T-helper 22 cell (primary cell): Measurements from ENCODE around the gene POU3F1.

Experiments
- DNase-seq: peaks from one replicate; pipeline ENCODE4 v3.0.0-alpha.2; 2020; ENCODE audit warnings: low read depth

The POU3F1 gene

GRCh38 chr1:38046333-38046883 lies at the start of gene POU3F1:
POU3F1 (minus strand) TSS chr1:38046793; CDS start chr1:38046743, 50 bp downstream.
- peak; percentile 11 for DNase-seq

DNA sequence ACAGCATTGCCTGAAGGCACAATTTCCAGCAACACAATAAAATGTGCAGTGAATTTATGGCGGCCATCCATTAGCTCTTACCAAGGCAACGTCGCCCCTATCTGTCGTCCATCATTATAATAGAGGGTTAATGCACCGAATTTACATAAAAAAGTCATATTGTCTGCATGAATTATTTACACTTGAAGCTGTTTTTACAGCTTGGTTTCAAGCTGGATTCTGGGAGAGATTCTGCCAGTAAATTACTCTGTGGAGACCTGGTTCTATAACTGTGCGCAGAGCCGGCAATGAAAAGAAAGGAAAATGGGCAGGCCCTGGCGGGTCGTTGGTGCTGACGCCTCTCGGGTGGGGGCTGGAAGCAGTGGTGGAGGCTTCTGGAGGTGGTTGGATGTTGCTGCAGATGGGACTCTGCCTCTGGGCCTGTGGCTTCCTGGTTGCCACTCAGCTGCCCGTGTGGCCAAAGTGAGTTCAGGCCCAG lies 48.9 kb upstream of the POU3F1 start:
- DNase-seq = no peak

DNA sequence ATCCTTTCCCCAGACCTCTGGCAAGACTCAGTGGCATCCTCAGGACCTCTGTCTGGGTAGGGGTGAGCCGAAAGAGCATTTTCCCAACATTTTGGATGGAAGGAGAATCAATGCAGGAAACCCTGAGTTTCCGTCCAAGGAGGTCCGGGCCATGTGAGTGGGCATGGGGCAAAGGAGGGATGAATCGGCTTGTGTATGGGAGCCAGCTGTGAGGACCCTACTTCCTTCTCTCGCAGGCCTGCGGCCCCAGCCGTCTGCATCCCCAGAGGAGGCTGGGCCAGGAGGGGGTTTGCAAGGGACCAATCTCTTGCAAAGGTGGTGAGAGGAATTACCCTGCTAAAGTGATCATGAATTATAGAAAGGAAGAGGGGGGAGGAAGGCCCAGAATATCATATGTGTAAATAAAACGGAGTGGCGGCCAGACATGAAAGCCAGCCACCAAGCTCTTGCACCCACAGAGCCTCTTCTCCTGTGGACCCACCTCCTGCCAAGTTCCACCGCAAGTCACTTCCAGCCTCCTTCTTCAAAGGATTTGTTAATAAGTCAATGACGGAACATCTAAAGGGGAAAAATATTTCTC lies 48.2 kb upstream of the POU3F1 start:
- DNase-seq = no peak

GRCh38 chr1:38093569-38094520 lies 47.3 kb upstream of the POU3F1 start:
- DNase-seq = no peak

- no peak for DNase-seq
Measured at GRCh38 chr1:38092256-38092655, 45.7 kb upstream of the POU3F1 start.

GRCh38 chr1:38090796-38091195 lies 44.2 kb upstream of the POU3F1 start:
- no peak for DNase-seq

- no peak for DNase-seq
Measured at GRCh38 chr1:38089712-38090360, 43.2 kb upstream of the POU3F1 start.

- DNase-seq = no peak
Measured at GRCh38 chr1:38088791-38089190, 42.2 kb upstream of the POU3F1 start.

DNA sequence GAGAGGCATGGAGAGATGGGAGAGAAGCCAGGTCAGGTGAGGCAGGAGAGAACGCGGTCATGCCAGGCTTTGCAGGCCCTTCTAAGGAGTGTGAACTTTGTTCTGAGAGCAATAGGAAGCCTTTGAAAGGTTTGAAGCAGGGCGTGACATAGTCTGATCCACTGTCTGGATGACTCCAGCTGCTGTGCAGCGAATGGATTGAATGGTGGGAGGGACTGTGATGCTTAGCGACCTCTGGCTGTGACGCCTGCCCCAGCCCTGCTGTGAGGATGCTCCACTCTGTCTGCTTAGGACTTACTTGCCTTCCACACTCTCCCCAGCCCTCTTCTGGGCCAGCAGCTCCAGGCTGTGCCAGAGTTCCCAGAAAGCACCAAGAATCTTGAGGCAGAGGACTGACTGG lies 41.8 kb upstream of the POU3F1 start:
- no peak for DNase-seq

GRCh38 chr1:38087676-38088075 lies 41.1 kb upstream of the POU3F1 start:
- no peak for DNase-seq

DNA sequence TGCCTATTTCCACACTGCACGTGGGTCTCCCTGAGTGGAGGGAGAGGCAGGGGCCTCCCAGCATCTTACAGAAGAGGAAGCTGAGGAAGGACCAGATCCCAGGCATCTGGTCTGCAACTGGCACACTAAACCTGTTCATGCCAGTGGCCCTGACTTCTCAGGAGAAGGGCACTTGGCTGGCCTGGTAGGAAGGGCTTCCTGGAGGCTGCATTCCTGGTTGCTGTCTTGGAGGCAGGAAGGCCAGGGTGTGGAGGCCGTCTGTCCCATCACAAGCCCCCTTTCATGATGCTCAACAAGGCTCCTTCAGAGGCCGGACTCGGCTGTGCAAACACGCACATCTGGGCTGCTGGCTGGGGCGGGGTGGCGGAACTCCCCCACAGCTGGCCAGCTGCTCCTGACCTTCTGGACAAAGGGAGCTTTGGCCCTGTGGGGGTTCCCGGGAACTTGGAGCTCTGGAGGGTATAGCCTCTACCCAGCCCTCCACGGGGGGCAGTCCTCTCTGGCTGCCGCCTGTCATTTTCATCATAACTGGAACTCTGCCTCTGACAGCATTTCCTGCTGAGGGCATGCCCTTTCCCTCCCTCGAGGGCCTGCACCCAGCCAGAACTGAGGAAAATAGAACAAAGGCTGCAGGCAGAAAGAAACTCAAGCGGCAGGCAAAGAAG lies 39.2 kb upstream of the POU3F1 start:
- no peak for DNase-seq

DNA sequence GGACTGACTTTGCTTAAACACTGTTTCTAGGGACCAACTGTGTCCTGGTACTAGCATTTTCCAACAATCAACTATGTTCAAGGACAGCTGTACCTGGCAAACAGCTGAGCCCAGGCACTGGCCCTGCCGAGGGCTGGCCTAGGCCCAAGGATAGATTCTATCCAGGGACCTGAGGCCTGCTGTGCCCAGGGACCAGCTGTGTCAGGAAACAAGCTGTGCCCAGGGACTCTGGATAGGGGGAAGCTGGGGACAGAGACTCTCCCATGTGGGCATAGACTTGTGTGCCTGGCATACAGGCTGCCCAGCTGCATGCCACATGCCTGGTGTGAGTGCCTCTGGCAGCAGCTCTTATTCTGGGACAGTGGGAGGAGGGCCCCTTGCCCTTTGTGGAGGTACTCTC lies 38.1 kb upstream of the POU3F1 start:
- no peak for DNase-seq

GRCh38 chr1:38084113-38084512 lies 37.5 kb upstream of the POU3F1 start:
- DNase-seq = no peak

- DNase-seq = no peak
Measured at GRCh38 chr1:38083541-38083940, 36.9 kb upstream of the POU3F1 start.

DNA sequence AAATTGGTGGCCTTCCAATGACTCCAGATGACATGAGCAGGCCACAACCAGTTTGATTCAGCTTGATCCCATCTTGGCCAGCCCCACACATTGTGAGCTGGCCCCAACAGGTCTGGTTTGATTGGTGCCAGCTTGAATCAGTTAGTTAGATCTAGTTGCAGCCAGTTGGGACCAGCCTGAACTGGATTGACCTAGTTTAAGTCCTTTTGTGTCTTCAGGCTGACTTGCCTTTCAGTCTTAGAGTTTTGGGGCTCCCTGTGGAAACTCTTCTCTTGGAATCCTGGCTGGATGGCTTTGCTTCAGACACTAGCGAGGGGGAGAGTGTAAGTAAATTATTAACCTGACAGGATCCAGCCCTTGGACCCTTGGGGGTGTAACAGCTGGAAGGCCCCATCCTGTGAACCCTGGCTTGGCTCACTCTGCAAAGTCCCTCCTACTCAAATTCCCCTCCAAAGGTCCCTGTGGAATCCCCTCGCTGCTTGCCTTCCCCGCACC lies 36.2 kb upstream of the POU3F1 start:
- DNase-seq = no peak

- DNase-seq = no peak
Measured at GRCh38 chr1:38079019-38079418, 32.4 kb upstream of the POU3F1 start.

DNA sequence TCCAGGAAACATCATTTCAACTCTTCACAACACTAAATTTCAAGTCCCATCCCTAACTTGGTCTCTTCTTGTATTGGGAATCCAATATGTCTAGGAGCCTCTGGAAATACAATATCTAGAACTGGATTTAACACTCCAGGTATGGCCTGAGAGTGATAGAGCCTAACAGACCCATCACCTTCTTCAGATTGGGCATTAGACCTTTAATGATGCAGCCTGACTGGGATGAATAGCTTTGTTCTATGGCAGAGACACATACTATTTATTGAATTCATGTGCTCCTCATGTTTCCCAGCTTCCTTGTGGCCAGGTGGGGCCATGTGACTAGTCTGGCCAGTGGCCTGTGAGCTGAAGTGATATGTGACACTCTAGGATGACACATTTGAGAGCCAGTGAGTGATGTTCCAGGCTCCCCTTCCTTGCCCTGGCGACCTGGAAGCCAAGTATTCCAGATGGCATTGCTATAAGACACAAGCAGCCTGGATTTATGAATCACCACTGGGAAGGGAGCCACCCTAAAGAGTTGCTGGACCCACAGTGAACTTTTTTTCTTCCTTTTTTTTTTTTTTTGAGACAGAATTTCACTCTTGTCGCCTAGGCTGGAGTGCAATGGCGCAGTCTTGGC lies 31.0 kb upstream of the POU3F1 start:
- DNase-seq = no peak

DNA sequence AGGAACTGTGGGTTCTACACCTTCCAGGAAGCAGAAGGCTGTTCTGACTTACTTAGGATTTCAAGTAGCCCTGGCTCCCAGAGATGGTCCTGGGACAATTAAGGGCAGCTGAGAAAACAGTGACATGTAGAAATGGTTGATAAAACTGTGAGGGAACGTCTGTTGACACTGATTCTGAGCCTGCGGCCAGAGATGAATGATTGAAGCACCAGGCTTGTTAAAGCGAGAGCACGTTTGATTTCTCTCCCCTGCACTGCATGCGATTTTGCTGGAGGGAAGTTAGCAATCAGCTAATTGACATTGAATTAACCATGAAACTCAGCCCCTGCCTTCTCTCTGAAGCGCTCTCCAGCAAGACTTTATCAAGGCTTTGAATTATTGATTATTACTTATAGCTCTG lies 29.9 kb upstream of the POU3F1 start:
- DNase-seq = no peak

- no peak for DNase-seq
Measured at GRCh38 chr1:38076038-38076437, 29.4 kb upstream of the POU3F1 start.

DNA sequence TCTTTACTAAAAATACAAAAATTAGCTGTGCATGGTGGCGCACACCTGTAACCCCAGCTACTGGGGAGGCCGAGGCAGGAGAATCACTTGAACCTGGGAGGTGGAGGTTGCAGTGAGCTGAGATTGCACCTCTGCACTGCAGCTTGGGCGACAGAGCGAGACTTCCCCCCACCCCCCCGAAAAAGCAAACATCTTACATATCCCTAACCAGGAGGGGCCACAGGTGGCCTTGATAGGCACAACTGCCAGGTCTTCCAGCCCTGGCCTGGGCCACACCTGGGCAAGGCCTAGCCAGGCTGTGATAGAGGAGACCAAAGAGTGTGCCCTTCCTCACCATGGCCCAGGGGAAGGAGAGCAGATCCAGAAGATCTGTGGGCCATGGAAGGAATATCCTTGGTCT lies 28.6 kb upstream of the POU3F1 start:
- DNase-seq = no peak

DNA sequence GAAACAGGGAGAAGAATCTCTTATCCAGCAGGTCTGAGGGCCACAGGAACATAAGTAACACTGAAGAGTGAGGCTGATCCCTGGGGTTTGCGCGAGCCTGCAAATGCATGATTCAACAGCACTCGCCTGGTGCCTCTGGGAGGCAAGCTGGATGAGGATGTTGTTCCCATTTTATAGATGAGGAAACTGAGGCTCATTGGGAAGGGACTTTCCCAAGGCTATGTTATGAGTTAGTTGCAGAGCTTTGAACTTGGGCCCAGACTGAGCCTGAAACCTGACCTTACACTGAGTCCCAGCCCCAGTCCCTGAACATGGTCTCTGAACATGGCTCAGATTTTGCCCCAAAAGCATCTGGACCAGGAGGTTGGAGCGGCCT lies 27.7 kb upstream of the POU3F1 start:
- no peak for DNase-seq
